ENCODE results near the gene MAEL.

The MAEL gene

DNA sequence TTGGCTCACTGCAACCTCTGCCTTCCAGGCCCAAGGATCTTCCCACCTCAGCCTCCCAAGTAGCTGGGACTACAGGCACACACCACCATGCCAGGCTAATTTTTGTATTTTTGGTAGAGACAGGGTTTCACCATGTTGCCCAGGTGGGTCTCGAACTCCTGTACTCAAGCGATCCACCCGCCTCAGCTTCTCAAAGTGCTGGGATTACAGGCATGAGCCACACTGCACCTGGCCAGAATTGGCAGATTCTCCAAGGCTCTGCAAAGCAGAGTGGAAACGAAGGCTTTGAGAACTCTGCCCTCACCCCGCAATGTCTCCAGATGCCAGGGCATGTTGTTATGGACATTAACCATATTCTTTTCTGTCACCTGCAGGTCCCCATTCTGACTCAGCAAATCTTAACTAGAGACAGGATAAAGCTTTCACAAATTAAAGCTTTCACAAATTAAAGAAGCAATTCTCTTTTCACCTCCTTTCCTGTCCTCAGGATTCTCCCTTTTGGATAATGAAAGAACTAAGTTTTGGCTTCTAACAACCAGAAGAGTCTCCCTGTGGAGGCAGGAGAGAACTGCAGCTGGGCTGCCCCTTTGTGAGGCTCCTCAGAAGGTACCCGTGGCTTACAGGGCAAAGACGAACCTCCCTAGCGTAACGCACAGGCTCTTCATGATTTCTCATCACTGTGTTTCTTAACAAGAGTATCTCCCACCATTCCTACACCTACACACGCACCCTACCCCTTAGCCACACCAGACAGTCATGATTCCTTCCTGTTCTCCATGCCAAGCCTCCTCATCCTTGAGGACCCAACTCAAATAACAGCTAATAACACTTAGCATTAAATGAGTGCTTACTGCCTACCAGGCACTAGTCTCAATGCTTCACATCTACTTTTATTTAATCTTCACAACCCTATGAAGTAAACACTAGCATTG lies 71.3 kb downstream of the MAEL start:
- DNase-seq (ENCODE audit: low read depth): no peak
- H3K4me3 ChIP-seq (ENCODE audit: low read depth, low read length): no peak overlapping the region
- TF ChIP-seq, protein P1, sequence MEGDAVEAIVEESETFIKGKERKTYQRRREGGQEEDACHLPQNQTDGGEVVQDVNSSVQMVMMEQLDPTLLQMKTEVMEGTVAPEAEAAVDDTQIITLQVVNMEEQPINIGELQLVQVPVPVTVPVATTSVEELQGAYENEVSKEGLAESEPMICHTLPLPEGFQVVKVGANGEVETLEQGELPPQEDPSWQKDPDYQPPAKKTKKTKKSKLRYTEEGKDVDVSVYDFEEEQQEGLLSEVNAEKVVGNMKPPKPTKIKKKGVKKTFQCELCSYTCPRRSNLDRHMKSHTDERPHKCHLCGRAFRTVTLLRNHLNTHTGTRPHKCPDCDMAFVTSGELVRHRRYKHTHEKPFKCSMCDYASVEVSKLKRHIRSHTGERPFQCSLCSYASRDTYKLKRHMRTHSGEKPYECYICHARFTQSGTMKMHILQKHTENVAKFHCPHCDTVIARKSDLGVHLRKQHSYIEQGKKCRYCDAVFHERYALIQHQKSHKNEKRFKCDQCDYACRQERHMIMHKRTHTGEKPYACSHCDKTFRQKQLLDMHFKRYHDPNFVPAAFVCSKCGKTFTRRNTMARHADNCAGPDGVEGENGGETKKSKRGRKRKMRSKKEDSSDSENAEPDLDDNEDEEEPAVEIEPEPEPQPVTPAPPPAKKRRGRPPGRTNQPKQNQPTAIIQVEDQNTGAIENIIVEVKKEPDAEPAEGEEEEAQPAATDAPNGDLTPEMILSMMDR (IDR thresholded peaks at IDR 0.05; ENCODE audit: control insufficient read depth, extremely low read depth, insufficient read depth): no peak

DNA sequence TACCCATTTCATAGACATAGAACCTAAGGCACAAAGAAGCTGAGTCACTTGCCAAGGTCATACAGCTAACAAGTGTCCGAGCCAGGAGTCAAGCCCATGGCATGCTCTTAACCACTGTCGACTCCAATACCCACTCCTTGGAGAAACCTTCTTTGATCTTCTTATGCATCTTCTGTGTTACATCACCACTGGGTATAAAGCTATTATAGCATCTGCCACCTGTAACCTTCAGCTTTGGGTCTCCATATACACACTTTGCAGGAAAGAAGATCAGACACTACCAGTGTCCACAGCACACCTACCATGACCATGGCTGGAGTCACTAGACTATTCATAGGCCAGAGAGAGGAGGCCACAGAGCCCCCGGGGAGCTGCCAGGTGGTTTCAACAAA lies 72.0 kb downstream of the MAEL start:
- no peak for DNase-seq (ENCODE audit: low read depth)
- TF ChIP-seq, protein P1 (IDR thresholded peaks at IDR 0.05; ENCODE audit: control insufficient read depth, extremely low read depth, insufficient read depth): no peak
- H3K4me3 ChIP-seq (ENCODE audit: low read depth, low read length): no peak overlapping the region

DNA sequence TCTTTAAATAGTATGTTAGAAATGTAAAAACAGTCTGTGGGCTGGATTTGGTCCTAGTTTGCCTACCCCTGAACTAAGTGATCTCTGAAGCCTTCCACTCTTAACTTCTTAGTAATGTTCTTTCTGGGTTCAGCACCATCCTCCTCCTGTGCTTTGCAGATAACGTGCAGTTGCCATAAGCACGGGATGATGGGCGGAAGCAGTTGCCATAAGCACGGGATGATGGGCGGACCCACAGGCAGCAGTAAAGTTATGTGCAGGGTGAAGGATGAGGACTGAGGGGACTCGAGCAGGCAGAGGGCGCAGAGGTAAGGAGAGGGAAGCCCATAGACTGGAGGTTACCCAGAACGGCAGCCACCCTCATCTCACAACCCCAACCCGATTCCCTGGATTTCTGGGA lies 75.5 kb downstream of the MAEL start:
- TF ChIP-seq, protein P1 (IDR thresholded peaks at IDR 0.05; ENCODE audit: control insufficient read depth, extremely low read depth, insufficient read depth): no peak
- DNase-seq (ENCODE audit: low read depth): no peak
- H3K4me3 ChIP-seq (ENCODE audit: low read depth, low read length): no peak overlapping the region

DNA sequence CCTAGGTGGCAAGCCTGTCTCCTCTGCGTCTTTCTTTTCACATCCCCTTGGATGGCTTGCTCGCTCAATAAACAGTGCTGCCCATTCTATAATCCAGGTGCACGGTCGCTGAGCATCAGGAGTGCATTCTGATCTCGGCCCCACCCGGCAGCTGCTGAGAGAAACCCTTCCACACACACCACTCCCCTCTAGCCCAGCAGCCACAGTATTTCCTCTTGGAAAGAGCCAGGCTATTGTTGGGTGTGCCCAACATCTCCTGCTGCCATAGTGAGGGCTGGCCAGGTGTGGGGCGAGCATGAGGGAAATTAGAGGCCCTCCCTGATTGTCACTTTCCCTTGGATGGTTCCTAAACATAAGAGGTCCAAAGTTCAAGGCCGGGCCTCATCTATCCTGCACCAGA lies 76.4 kb downstream of the MAEL start:
- TF ChIP-seq, protein P1 (IDR thresholded peaks at IDR 0.05; ENCODE audit: control insufficient read depth, extremely low read depth, insufficient read depth): no peak
- DNase-seq (ENCODE audit: low read depth): no peak
- no peak overlapping the region for H3K4me3 ChIP-seq (ENCODE audit: low read depth, low read length)

DNA sequence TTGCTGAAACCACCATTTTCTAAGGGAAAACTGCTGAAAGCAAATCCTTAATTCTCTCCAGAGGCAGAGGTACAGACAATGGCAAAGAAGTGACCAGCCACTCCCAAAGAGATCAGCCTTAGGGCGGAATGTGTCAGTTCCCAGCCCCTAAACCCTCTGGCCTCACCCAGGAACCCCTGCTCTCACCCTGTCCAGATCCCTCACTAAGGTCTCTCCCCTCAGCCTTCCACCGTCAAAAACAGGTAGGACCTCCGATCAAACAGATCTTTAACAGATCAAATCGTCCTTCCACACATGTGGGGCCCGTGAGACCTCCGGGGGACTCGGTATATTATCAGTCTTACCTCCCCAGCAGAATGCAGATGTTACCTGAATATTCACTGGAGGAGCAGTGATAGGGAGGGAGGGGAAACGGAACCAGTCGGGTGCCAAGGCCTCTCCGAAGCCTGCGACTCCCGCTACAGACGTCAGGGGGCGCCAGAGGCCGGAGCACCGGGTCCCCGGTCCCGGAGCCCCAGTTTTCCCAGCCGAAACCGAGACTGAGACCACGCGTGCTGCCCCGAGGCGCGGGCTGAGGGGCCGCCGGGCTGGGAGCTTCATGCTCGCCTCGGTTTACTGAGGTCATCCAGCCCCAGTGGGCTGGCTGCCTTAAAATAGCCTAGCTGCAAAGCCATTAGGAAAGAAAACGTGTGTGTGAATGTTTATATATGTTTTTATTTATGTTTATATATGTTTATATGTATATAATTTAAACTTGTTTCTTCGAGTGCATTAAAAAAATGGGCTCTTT lies 77.4 kb downstream of the MAEL start:
- no peak for DNase-seq (ENCODE audit: low read depth)
- TF ChIP-seq, protein P1 (IDR thresholded peaks at IDR 0.05; ENCODE audit: control insufficient read depth, extremely low read depth, insufficient read depth): peak; percentile 91
- H3K4me3 ChIP-seq (ENCODE audit: low read depth, low read length): peak overlapping the region; percentile 41

DNA sequence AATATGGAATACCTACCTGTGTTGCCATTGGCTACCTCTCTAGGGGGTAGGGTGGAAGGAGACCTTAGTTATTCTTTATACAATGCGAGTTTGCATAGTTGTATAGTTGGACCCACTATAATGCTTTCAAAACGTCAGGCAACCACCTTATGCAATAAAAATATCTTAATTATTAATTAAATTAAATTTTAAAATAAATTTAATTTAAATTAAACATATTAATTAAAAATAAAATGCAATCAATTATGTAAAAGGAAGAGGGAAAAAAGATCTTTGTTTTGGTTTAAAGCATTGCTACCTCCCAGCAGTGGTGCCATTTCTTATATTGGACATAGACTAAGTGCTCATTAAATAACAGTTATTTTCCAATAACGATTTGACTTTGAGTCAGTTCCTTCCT lies 78.8 kb downstream of the MAEL start:
- H3K4me3 ChIP-seq (ENCODE audit: low read depth, low read length): no peak overlapping the region
- TF ChIP-seq, protein P1 (IDR thresholded peaks at IDR 0.05; ENCODE audit: control insufficient read depth, extremely low read depth, insufficient read depth): no peak

More for the DNA sequence above, 78.8 kb downstream of the MAEL start:
- DNase-seq (ENCODE audit: low read depth): no peak
